Central memory CD4-positive, alpha-beta T cell (primary cell): ENCODE data around the gene BATF2.
"Not testable (repeated sequence)": the region's sequence is repeated elsewhere in the genome, so short reads cannot be mapped to it uniquely, and the experiment has no call there.

Source experiments
- DNase-seq: peaks from one replicate; pipeline ENCODE4 v3.0.0; 2022

The BATF2 gene

DNA sequence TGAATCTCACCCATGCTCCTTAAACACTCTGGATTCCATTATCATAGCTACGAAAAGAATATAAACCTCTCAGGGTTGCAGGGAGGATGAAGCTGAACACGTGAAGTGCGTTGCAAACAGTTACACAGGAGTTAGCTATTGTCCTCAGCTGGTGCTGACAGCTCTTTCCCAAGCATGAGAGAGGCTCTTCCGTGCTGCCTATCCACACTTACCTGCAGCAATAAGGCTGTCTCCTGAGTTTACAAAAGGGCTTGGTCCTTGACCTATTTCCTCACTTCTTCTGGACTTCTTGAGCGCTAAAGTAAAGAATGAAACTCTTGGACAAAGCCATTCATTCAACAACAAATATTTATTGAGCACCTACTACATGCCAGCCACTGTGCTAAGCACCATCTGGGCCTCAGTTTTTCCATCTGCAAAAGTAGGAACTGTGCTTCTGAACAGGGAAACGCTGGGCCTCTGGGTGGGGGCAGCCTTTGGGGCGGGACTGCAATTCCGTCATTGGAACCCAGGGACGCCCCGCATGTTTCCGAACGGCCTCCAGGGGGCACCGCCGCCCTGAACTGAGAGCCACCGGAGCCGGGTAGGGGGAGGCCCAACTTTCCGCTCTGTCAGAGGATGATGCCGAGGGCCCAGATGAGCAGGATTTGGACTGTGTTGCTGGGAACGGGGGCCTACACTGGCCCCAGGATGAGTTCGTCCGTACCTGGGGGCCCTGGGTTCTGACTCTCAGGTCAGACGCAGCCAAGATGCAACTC is 16.5 kb upstream of the BATF2 start:
- peak; percentile 89 for DNase-seq

DNA sequence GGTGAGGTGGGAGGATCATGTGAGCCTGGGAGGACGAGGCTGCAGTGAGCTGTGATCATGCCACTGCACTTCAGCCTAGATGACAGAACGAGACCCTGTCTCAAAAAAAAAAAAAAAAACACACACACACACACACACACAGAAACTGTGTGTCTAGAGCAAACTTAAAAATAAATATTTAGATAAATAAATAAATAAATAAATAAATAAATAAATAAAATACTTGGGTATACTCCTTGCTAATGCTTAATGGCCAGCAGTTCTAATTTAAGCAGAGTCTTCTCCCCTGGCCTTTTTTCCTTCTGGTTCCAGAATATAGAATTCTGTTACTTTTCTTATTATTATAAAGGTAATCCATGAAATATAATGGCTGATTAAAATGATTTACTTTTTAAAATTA is 12.1 kb upstream of the BATF2 start:
- no peak for DNase-seq

GRCh38 chr11:65008016-65008415 is 11.2 kb upstream of the BATF2 start:
- no peak for DNase-seq

DNA sequence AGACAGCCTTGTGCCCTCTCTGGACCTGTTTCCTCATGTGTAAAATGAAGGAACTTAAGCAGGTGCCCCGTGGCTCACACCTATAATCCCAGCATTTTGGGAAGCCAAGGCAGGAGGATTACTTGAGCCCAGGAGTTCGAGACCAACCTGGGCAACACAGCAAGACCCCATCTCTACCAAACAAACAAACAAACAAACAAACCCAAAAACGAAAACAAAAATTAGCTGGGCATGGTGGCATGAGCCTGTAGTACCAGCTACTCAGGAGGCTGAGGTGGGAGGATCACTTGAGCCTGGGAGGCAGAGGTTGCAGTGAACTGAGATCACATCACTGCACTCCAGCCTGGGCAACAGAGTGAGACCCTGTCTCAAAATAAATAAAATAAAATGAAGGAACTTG is 7.2 kb upstream of the BATF2 start:
- DNase-seq: not testable (repeated sequence)

GRCh38 chr11:65003282-65003681 is 6.5 kb upstream of the BATF2 start:
- DNase-seq: no peak

- no peak for DNase-seq
Measured at GRCh38 chr11:65002706-65003105, 5.9 kb upstream of the BATF2 start.

GRCh38 chr11:64999478-64999877 is 2.7 kb upstream of the BATF2 start:
- DNase-seq: no peak

DNA sequence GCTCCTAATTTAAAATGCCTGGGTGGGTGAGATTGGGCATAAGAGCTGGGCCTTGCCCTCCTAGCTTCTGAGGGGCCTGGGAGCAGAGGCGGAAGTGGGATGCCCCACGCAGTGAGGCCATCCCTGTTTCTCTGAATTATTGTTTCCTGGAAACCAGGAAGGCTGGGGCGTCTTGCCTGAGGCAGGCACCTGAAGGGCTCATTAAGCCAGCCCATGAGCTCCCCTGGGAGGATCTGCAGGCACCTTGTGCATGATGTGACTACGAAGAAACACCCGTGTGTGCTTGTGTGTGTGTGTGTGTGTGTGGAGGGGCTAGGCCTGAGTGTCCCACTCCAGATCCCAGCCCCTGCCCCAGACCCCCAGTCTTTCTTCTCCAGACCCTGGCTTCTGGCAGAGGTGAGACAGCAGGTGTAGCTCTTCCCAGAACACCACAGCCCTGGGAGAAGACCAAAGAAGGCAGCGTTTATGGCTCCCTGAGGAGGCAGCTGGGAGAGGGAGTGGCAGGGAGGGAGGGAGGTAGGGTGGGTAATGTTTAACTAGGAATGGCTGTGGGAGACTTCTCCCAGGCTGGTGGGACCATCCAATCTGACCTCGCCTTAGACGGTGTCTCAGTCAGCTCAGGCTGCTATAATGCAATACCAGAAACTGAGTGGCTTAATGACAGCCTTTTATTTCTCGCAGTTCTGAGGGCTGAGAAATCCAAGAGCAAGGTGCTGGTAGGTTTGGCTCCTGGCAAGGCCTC is 2.1 kb upstream of the BATF2 start:
- no peak for DNase-seq

- DNase-seq: no peak
Measured at GRCh38 chr11:64998141-64998540, 1.4 kb upstream of the BATF2 start.

- no peak for DNase-seq
Measured at GRCh38 chr11:64996327-64996709, 453 bp downstream of the BATF2 start.

- DNase-seq: no peak
Measured at GRCh38 chr11:64994318-64994717, 2.5 kb downstream of the BATF2 start.

DNA sequence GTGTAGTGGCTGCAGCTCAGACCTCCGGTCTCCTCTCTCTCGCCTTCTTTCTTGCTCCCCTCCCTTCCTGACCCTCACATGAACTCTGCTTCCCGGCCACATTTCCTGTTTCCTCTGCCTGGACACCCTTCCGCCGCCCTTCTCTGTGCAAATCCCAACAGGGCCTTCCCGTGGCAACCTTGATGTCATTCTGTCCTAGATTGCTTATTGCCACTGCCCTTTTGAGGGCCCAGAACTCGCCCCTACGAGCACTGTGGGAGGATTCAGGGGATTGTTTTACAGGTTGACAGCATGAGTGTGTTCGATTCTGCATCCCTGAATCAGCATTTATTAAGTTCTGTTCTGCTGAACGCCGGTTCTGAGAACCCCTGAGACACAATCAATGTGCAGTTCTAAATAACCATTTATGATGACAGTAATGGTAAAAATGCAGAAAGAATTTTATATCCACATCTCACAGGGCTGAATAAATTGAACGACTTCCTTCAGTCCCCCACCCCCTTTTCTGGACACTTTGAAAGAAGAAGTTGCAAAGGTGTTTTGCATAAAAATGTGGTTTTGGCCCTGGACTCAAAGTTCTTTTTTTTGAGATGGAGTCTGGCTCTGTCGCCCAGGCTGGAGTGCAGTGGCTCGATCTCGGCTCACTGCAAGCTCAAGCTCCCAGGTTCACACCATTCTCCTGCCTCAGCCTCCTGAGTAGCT is 6.4 kb downstream of the BATF2 start:
- no peak for DNase-seq

DNA sequence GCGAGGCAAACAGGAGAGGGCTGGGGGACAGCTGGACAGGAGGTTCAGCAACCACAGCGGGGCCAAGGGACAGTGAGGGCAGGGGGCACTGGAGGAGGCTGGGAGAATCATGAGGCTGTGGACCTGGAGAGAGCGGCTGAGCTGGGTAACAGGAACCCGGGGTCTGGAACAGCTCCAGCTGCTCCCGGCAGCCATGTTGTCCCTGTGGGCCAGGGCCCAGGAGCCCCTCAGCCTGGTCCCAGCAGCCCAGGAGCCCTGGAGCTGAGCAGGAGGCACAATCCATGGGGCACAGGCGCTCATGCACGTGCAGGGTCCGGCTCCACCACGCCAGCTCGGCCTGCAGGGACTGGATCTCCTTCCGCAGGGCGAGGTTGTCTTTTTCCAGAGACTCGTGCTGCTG is 7.4 kb downstream of the BATF2 start:
- no peak for DNase-seq

DNA sequence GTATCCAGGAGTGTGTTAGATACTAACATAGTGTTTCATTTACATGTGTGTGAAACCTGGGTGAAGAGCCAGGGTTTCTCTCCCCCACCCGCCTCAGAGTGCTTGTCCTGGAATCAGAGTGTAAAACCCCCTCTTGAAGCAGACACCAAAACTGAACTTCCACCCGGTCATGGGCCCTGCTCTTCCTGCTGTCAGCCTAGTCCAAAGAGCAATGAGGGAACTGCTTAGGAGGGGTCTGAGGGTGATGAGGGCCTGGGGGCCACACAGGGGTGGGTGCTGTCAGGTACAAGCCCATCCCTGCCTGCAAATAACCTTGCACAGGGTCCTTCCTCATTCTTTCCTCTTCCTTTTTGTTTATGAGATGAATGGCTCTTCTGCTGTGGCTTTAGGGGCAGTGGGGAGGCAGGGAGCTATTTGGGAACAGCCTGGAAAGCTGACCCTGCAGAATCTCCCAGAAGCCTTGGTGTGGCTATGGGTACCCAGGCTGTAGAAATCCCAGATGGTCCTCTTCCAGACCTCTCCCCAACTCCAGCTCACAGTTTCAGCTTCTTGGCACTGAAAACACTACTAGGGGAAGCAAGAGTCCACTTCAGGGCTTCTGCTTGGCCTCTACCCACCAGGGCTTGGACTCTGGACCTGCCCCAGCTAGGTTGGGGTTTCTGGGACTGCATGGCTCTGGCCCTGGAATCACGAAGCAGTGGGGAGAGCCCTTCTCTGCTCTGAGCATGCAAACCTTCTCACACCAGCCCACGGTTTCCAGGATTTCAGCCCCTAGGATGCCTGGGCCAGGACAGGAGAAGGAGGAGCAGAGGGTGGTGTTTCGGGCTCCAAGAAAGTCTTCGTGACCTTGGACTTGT is 8.5 kb downstream of the BATF2 start:
- DNase-seq: no peak

DNA sequence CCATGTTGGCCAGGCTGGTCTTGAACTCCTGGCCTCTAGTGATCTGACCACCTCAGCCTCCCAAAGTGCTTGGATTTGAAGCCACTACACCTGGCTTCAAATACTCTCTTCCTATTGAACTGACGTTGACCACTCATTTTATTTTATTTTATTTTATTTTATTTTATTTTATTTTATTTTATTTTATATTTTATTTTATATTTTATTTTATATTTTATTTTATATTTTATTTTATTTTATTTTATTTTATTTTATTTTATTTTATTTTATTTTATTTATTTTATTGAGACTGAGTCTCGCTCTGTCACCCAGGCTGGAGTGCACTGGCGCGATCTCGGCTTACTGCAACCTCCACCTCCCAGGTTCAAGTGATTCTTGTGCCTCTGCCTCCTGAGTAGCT is 13.4 kb downstream of the BATF2 start:
- not testable (repeated sequence) for DNase-seq

DNA sequence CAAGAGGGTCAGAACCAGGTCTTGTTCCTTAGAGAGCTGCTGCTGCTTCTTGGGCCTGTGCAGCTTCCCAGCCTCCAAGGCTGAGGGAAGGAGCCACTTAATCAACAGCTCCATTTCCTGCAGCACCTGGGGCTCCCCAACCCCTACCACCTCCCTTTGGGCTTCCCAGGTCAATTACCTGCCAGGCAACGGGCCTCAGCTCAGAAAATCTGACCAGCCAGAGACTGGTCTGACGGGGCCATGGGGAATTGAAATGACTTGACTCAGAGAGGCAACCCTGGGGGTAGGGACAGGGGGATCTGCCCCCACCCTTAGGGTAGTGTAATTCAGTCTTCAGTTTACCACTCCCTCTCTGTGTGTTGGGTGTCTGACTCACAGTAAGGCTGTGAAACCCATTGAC is 20.1 kb downstream of the BATF2 start:
- no peak for DNase-seq

GRCh38 chr11:64974124-64974523 is 22.6 kb downstream of the BATF2 start:
- no peak for DNase-seq

GRCh38 chr11:64971421-64972233 is 25.1 kb downstream of the BATF2 start, which contains the start of gene MAJIN:
TSS of gene MAJIN (minus strand) at chr11:64972108. CDS start at chr11:64959405, 12,703 bp downstream.
- DNase-seq: peak; percentile 89

DNA sequence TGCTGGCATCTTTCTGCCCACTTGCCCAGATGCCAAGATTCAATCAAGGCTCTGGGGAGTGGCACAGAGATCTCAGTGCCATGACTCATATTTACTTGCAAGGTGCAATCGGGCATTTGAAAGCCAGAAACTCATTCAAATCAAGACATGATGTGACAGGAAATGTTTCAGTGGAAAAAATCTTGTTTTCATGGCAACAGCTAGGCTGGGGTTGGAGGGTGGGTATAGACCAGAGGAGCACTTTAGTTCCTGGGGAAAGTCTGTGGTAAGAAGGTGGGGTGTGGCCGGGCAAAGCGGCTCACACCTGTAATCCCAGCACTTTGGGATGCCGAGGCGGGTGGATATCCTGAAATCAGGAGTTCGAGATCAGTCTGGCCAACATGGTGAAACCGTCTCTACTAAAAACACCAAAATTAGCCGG is 26.0 kb downstream of the BATF2 start:
- DNase-seq: no peak

- no peak for DNase-seq
Measured at GRCh38 chr11:64969209-64969608, 27.6 kb downstream of the BATF2 start.

DNA sequence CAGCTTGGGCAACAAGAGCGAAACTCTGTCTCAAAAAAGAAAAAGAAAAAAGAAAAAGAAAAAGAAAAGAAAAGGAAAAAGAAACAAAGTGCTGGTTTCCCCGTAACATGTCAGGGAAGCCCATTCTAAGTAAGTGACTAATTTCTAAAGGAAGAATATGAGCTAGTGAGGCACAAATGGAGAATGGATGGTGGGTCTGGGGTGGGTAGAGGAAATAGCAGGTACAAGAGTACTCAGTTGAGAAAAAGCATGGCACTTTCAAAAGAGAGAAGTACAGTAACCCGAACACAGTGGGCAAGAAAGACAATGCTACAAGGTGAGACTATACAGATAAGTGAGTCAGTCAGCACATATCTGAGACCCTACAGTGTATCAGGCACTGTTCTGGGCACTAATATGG is 29.4 kb downstream of the BATF2 start:
- no peak for DNase-seq
